CD14-positive monocyte (primary cell): ENCODE measurements around the gene CDT1. TPM values are rescaled to one million over a fixed set of nuclear protein-coding genes. Genes with fewer than 3 reads are reported as not detected.

Experiments used
- DNase-seq, 3 donors: peaks; one replicate each; pipeline ENCODE4 v3.0.0-alpha.2; 2011 to 2022
- H2AFZ ChIP-seq: 2 replicates; pipeline ENCODE4 v1.6.0; 2012; ENCODE audit warnings: mild to moderate bottlenecking, low read depth, low read length, inconsistent platforms; ENCODE audit not compliant: insufficient read depth, poor library complexity, severe bottlenecking
- H3K27ac ChIP-seq, 2 donors: 1 replicate in 1 of 2; 2 replicates in 1 of 2; pipeline ENCODE4 v1.5.1; 2012 to 2013; ENCODE audit warnings: low read length in 2 of 2, control low read depth in 1 of 2, inconsistent platforms in 1 of 2, low read depth in 1 of 2, mild to moderate bottlenecking in 1 of 2
- H3K27me3 ChIP-seq, 2 donors: one replicate each; pipeline versions ENCODE4 v1.6.0 to v1.6.1; 2011 to 2013; ENCODE audit warnings: low read length in 2 of 2; ENCODE audit not compliant: control insufficient read depth in 2 of 2, insufficient read depth in 2 of 2
- H3K36me3 ChIP-seq, 2 donors: replicated peaks in 1 of 2; 1 replicate in 1 of 2; 2 replicates in 1 of 2; pipeline versions ENCODE4 v1.5.1 to v1.6.1; 2012 to 2013; ENCODE audit warnings: low read length in 2 of 2, control low read depth in 1 of 2, inconsistent platforms in 1 of 2, mild to moderate bottlenecking in 1 of 2; ENCODE audit not compliant: insufficient read depth in 2 of 2, control insufficient read depth in 1 of 2
- H3K4me1 ChIP-seq, 2 donors: 1 replicate in 1 of 2; 2 replicates in 1 of 2; pipeline versions ENCODE4 v1.5.1 to v1.6.1; 2012 to 2013; ENCODE audit warnings: low read length in 2 of 2, control low read depth in 1 of 2, inconsistent platforms in 1 of 2, mild to moderate bottlenecking in 1 of 2, moderate library complexity in 1 of 2; ENCODE audit not compliant: insufficient read depth in 2 of 2, control insufficient read depth in 1 of 2
- H3K4me2 ChIP-seq: replicated peaks from 2 replicates; pipeline ENCODE3; 2012; ENCODE audit warnings: low read length, moderate library complexity, mild to moderate bottlenecking; ENCODE audit not compliant: poor library complexity, severe bottlenecking; ENCODE audit errors: extremely low read depth
- H3K4me3 ChIP-seq, 3 experiments: fragments of 200-600 bp in 1 of 3; sonication (generic) in 1 of 3; replicated peaks in 1 of 3; 1 replicate in 2 of 3; 2 replicates in 1 of 3; pipeline ENCODE4 v1.5.1; 2011 to 2013; ENCODE audit warnings: low read length in 3 of 3, mild to moderate bottlenecking in 3 of 3, control low read depth in 2 of 3, low read depth in 2 of 3, inconsistent platforms in 1 of 3, moderate library complexity in 1 of 3
- H3K79me2 ChIP-seq: 2 replicates; pipeline ENCODE4 v1.6.0; 2012; ENCODE audit warnings: mild to moderate bottlenecking, control low read depth, inconsistent platforms, low read length, moderate library complexity; ENCODE audit not compliant: insufficient read depth
- H3K9ac ChIP-seq: 2 replicates; pipeline ENCODE4 v1.6.0; 2017; ENCODE audit warnings: low read length, mild to moderate bottlenecking; ENCODE audit not compliant: insufficient read depth, poor library complexity, severe bottlenecking
- H3K9me3 ChIP-seq, 2 donors: replicated peaks in 1 of 2; 1 replicate in 1 of 2; 2 replicates in 1 of 2; pipeline versions ENCODE4 v1.5.1 to v1.6.1; 2012 to 2013; ENCODE audit warnings: low read length in 2 of 2, control low read depth in 1 of 2; ENCODE audit not compliant: control insufficient read depth in 1 of 2, insufficient read depth in 1 of 2
- H4K20me1 ChIP-seq: 2 replicates; pipeline ENCODE4 v1.6.0; 2012; ENCODE audit warnings: mild to moderate bottlenecking, low read length, control low read depth, moderate library complexity; ENCODE audit not compliant: insufficient read depth
- H3K27ac Mint-ChIP-seq, 7 donors: one replicate each; pipeline ENCODE4 v1.8.0; 2020; ENCODE audit warnings: mild to moderate bottlenecking in 7 of 7, mixed read lengths in 7 of 7, moderate library complexity in 6 of 7, inconsistent platforms in 2 of 7
- H3K27me3 Mint-ChIP-seq, 3 donors: one replicate each; pipeline ENCODE4 v1.8.0; 2021 to 2022; ENCODE audit warnings: low read depth in 3 of 3, mild to moderate bottlenecking in 3 of 3, mixed read lengths in 3 of 3, moderate library complexity in 3 of 3, inconsistent platforms in 1 of 3
- H3K36me3 Mint-ChIP-seq, 2 donors: one replicate each; pipeline ENCODE4 v1.8.0; 2020; ENCODE audit warnings: mixed read lengths in 2 of 2, inconsistent platforms in 1 of 2, mild to moderate bottlenecking in 1 of 2
- H3K4me1 Mint-ChIP-seq: one replicate; pipeline ENCODE4 v1.8.0; 2020; ENCODE audit warnings: mild to moderate bottlenecking, mixed read lengths
- H3K4me3 Mint-ChIP-seq, 2 donors: one replicate each; pipeline ENCODE4 v1.8.0; 2020; ENCODE audit warnings: mild to moderate bottlenecking in 2 of 2, mixed read lengths in 2 of 2, moderate library complexity in 1 of 2
- H3K9me3 Mint-ChIP-seq, 7 donors: one replicate each; pipeline ENCODE4 v1.8.0; 2020 to 2022; ENCODE audit warnings: mixed read lengths in 7 of 7, mild to moderate bottlenecking in 6 of 7, moderate library complexity in 6 of 7, inconsistent platforms in 2 of 7
- CTCF ChIP-seq: fragments of 200-600 bp; IDR thresholded peaks from one replicate; pipeline ENCODE4 v1.8.0; 2022; ENCODE audit warnings: antibody characterized with exemption, mild to moderate bottlenecking
- WGBS: methylation state at CpG from one replicate; pipeline ENCODE4 v1.1.5; 2013; ENCODE audit warnings: missing lambda C conversion rate; ENCODE audit not compliant: insufficient coverage; 5-methylcytosine and 5-hydroxymethylcytosine counted together
- intact Hi-C, 2 donors: fragments of 100-400 bp; cut with micrococcal nuclease; formaldehyde crosslinking; loops; one replicate each; pipeline versions ENCODE4 v1.15.0 to v1.15.1; 2023
- polyA plus RNA-seq, 3 donors: library from polyadenylated mRNA; depleted of rRNA in 1 of 3; unstranded in 2 of 3; stranded (reverse) in 1 of 3; fragments of 300-500 nt in 2 of 3; fragments of >200 nt in 1 of 3; fragmentation: Illumina TruSeq in 2 of 3; gene quantifications; 1 replicate in 2 of 3; 2 replicates in 1 of 3; pipeline ENCODE4 v1.2.3, GENCODE V29; 2012 to 2021

Gene CDT1
- polyA plus RNA-seq, 3 donors = 0.07 to 0.24 (median 0.16) TPM

GRCh38 chr16:88773812-88774291 lies 29.7 kb upstream of the CDT1 start:
- peak overlapping the region; percentile 35 to 53 for H3K4me3 Mint-ChIP-seq
- Histone ChIP-seq H3K4me1 (peaks cover 53 to 75% of the 10 kb centered on the region in 2 donors), H3K36me3 (peaks cover 11 to 14% of the 10 kb centered on the region in 2 donors), H3K4me2 (peak overlapping the region; percentile 43), H3K9ac (peak overlapping the region; percentile 30), H3K27ac (peak overlapping the region in 1 of 2 donors; percentile 64), H3K27me3 (no peaks in the 10 kb centered on the region), H3K9me3 (no peaks in the 10 kb centered on the region), H3K4me3 (no peak overlapping the region), H3K79me2 (peaks cover 99% of the 10 kb centered on the region), H2AFZ (no peak overlapping the region), H4K20me1 (peaks cover 96% of the 10 kb centered on the region)
- H3K27me3 Mint-ChIP-seq = peaks cover 0 to 3% (median 0%) of the 10 kb centered on the region in 3 donors
- 52% methylated on average over 9 of the region's 12 CpGs for WGBS
- no peak for TF ChIP-seq CTCF
- intact Hi-C loops = no loop called here
- no peaks in the 10 kb centered on the region for H3K9me3 Mint-ChIP-seq
- H3K27ac Mint-ChIP-seq = peak overlapping the region in 6 of 7 donors; percentile 23 to 87 (median 47)
- DNase-seq = peak; percentile 39 to 79 (median 52)
- peaks cover 73% of the 10 kb centered on the region for H3K4me1 Mint-ChIP-seq
- H3K36me3 Mint-ChIP-seq = peaks cover 11 to 41% of the 10 kb centered on the region in 2 donors

DNA sequence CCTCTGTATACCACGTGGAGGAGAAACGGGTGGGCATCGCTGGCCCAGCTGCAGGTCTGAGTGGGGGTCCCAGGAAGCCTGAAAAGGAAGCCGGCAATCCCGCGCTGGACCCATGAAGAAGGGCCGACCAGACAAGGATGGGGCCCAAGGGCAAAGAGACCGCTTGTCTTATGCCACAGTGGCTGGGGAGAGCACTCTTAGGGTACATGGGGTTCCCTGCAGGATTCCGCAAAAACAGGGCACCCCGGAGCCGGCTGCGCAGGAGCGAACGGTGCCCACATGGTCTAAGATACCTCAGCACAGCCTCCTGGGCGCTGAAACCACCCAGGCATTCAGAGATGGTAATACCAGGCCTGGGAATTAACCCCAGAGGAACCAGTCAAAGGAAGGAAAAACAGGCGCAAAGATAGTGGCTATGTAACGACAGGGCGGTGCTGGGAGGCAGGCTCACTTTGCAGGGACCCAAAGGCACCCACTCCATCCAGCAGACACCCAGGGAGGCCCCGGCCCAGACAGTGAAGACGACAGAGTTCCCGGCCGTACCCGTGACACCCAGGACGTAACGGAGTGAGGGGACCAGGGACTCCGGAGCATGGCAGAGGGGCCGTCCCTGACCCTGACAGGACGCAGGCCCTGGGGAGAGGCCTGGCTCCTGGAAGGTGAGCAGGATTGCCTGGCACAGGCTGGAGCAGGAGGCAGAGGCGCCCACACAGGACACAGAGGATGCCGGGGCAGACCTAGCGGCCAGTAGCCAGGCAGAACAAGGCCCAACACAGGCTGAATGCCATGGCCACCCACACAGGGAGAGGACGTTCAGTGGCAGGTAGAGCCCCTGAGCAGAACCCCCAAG lies 28.8 kb upstream of the CDT1 start:
- H4K20me1 ChIP-seq = peaks cover 94% of the 10 kb centered on the region
- peak overlapping the region; percentile 30 for H3K9ac ChIP-seq
- no peaks in the 10 kb centered on the region for H3K9me3 Mint-ChIP-seq
- no peak overlapping the region for H3K4me3 Mint-ChIP-seq
- H3K27me3 Mint-ChIP-seq = peaks cover 0 to 3% (median 0%) of the 10 kb centered on the region in 3 donors
- H3K36me3 Mint-ChIP-seq = peaks cover 11 to 42% of the 10 kb centered on the region in 2 donors
- H3K4me3 ChIP-seq = peak overlapping the region in 1 of 3 experiments; percentile 12
- H3K9me3 ChIP-seq = no peaks in the 10 kb centered on the region
- no peaks in the 10 kb centered on the region for H3K27me3 ChIP-seq
- peak overlapping the region in 5 of 7 donors; percentile 27 to 87 (median 53) for H3K27ac Mint-ChIP-seq
- H3K4me2 ChIP-seq = peak overlapping the region; percentile 43
- peaks cover 9 to 11% of the 10 kb centered on the region in 2 donors for H3K36me3 ChIP-seq
- intact Hi-C loops = no loop called here
- H3K27ac ChIP-seq = peak overlapping the region in 1 of 2 donors; percentile 64
- peaks cover 62 to 83% of the 10 kb centered on the region in 2 donors for H3K4me1 ChIP-seq
- H2AFZ ChIP-seq = no peak overlapping the region
- TF ChIP-seq CTCF = no peak
- H3K79me2 ChIP-seq = peaks cover 99% of the 10 kb centered on the region
- 92% methylated on average over 26 of the region's 32 CpGs for WGBS
- H3K4me1 Mint-ChIP-seq = peaks cover 73% of the 10 kb centered on the region
- no peak for DNase-seq
